Muscle layer of duodenum (tissue), 2 donors: ENCODE data around the gene TMEM39B.
"Not testable (repeated sequence)": the region's sequence is repeated elsewhere in the genome, so short reads cannot be mapped to it uniquely, and the experiment has no call there.

Source experiments
- H3K27ac ChIP-seq: one replicate; pipeline ENCODE4 v1.7.0; 2013; ENCODE audit warnings: mild to moderate bottlenecking, low read length
- H3K27me3 ChIP-seq: one replicate; pipeline ENCODE4 v1.7.0; 2013; ENCODE audit warnings: low read depth, mild to moderate bottlenecking, control low read depth, low read length
- H3K36me3 ChIP-seq, 2 donors: one replicate each; pipeline ENCODE4 v1.7.0; 2013; ENCODE audit warnings: low read length in 2 of 2, control low read depth in 1 of 2, mild to moderate bottlenecking in 1 of 2; ENCODE audit not compliant: insufficient read depth in 2 of 2, control insufficient read depth in 1 of 2
- H3K4me1 ChIP-seq, 2 donors: one replicate each; pipeline ENCODE4 v1.7.0; 2013; ENCODE audit warnings: low read length in 2 of 2, mild to moderate bottlenecking in 2 of 2, control low read depth in 1 of 2, moderate library complexity in 1 of 2; ENCODE audit not compliant: insufficient read depth in 2 of 2, control insufficient read depth in 1 of 2
- H3K4me3 ChIP-seq, 2 donors: one replicate each; pipeline ENCODE4 v1.7.0; 2013; ENCODE audit warnings: low read length in 2 of 2, low read depth in 1 of 2, mild to moderate bottlenecking in 1 of 2
- H3K9me3 ChIP-seq, 2 donors: one replicate each; pipeline ENCODE4 v1.7.0; 2013; ENCODE audit warnings: low read length in 2 of 2, control low read depth in 1 of 2, mild to moderate bottlenecking in 1 of 2; ENCODE audit not compliant: control insufficient read depth in 1 of 2
- donor health status: healthy.

The TMEM39B gene

DNA sequence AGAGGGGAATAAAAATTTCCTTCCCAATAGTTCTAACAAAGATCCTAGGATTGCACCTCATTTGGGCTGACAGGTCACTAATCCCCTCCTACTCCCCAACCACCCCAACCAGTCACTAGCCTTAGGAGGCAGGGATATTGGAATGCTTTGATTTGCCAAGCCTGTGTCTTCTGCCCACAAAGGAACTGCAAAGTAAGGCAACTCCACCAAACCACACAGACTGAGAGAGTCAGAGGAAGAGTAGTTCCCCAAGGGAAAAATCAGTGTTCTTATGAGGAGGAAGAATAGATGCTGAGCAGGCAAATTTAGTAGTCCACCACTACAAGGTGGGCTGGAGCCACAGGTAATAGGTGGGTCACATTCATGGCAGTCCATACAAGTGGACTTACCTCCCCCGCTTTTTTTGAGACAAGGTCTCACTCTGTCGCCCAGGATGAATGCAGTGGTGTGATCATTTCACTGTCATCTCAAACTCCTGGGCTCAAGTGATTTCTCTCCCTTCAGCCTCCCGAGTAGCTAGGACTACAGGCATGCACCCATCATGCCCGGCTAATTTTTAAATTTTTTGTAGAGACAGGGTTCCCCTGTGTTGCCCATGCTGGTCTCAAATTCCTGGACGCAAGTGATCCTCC is 3.7 kb upstream of the TMEM39B start:
- H3K36me3 ChIP-seq = no peaks in the 10 kb centered on the region
- H3K9me3 ChIP-seq = no peaks in the 10 kb centered on the region
- H3K4me3 ChIP-seq = no peak overlapping the region
- peaks cover 10 to 11% of the 10 kb centered on the region in 2 donors for H3K4me1 ChIP-seq
- no peaks in the 10 kb centered on the region for H3K27me3 ChIP-seq
- no peak overlapping the region for H3K27ac ChIP-seq

DNA sequence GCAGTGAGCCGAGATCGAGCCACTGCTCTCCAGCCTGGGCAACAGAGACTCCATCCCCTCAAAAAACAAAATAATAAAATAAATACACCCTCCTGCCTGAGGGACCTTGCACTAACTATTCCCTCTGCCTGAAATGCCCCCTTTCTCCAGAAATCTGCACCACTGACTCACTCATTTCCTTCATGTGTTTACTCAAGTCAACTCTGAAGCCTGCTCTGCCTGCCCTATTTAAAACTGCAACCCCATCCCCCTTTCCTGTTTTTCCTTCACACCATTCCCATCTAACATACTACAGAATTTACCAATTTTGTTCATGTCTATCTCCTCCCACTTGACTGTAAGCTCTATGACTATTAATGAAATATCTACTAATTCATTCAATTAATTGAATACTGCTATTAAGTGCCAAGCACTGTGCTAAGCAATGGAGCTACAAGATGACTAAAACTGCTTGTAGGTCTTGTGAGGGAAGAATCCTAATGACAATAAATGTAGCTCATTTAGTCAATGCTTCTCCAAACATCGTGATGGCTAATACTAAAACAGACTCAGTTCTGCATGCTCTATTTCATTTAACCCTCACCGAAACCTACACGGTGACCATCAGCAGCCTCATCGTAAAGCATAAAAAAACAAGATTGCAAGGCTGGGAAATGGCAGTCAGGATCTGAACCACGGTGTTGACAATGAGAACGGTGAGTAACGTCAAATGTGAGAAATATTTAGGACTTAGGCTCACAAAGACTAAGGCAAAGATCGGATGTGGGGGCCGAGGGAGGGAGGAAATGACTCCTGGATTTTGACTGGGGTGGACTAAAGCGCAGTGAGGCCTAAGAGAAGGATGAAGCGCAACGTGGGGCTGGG is 749 bp upstream of the TMEM39B start:
- H3K27me3 ChIP-seq = no peaks in the 10 kb centered on the region
- H3K27ac ChIP-seq = peak overlapping the region; percentile 79
- H3K36me3 ChIP-seq = peaks cover 5 to 9% of the 10 kb centered on the region in 2 donors
- no peaks in the 10 kb centered on the region for H3K9me3 ChIP-seq
- peaks cover 3 to 11% of the 10 kb centered on the region in 2 donors for H3K4me1 ChIP-seq
- H3K4me3 ChIP-seq = peak overlapping the region; percentile 86 to 88

DNA sequence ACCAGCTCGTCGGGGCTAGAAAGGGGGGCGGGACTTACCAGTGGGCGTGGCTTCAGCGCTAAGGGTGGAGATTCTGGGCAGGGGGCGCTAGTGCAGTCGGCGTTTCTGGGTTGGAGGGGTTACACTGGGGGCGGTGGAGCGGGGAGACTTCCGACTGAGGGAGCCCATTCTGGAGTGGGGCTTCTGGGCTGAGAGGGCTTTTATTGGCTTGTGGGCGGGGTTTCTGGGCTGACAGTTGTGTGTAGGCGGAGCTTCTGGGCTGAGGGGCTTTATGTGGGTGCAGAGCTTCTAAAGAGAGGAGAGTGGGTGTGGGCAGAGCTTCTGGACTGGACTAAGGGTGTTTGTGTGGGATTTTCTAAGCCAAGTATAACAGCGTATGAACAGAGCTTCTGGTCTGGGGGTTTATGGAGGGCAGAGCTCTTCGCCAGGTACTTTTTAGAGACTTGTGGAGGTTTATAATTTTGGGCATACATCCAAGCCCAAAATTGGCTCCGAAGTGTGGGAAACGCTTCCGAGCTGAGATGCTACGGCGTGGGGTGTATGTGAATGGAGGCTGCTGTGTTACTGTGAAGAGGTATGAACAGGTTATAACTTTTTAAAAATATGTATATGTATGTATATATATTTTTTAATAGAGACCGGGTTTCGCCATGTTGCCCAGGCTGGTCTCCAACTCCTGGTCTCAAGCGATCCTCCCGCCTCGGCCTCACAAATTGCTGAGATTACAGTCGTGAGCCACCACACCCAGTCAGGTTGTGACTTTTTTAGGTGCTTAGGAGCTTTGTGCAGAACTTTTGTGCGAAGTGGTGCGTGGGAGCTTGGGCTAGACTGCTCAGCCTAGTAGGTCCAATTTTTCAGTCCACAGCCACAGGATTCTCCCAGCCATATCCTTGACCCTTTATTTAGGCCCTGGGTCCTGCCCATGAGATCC is 825 bp downstream of the TMEM39B start:
- H3K27ac ChIP-seq = peak overlapping the region; percentile 51
- H3K4me1 ChIP-seq = peaks cover 3 to 11% of the 10 kb centered on the region in 2 donors
- H3K36me3 ChIP-seq = peaks cover 14 to 24% of the 10 kb centered on the region in 2 donors
- no peaks in the 10 kb centered on the region for H3K9me3 ChIP-seq
- peak overlapping the region; percentile 86 to 88 for H3K4me3 ChIP-seq
- no peaks in the 10 kb centered on the region for H3K27me3 ChIP-seq

DNA sequence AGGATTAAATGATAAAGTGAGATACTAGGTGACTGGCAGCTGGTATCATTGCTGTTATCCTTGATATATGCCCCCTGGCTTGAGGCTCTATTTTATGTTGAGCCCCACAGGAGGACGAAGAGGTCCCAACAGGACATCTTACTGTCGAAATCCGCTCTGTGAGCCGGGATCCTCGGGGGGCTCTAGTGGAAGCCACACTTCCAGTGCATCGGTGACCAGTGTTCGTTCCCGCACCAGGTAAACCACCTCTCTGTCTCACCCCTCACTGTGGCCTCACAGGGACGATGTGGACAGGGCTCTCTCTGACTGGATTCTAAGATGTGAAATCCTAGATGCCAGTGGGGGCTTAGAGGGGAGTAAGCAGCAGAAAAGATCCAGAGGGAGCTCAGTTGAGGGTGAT is 2.1 kb downstream of the TMEM39B start:
- H3K4me1 ChIP-seq = peaks cover 3 to 11% of the 10 kb centered on the region in 2 donors
- H3K27ac ChIP-seq = no peak overlapping the region
- no peaks in the 10 kb centered on the region for H3K9me3 ChIP-seq
- H3K4me3 ChIP-seq = no peak overlapping the region
- H3K27me3 ChIP-seq = no peaks in the 10 kb centered on the region
- peaks cover 14 to 32% of the 10 kb centered on the region in 2 donors for H3K36me3 ChIP-seq

DNA sequence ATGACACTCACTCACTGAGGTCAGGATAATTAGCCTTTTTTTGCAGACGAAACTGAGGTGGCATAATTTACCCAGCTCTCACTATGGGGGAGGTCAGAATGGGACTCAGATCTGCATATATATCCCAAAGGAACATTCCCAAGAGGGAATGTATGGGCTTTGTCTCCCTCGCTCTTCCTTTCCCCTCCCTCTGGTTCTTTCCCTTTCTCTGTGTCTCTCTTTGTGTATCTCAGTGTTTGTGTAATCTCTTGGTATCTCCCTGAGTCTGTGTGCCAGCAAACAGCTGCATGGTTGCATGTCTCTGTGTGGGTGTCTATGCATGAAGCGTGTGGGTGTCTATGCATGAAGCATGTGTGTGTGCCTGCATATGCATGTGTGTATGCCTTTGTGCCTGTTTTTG is 4.7 kb downstream of the TMEM39B start:
- H3K36me3 ChIP-seq = peaks cover 14 to 36% of the 10 kb centered on the region in 2 donors
- no peaks in the 10 kb centered on the region for H3K9me3 ChIP-seq
- H3K4me3 ChIP-seq = no peak overlapping the region
- H3K27ac ChIP-seq = no peak overlapping the region
- no peaks in the 10 kb centered on the region for H3K27me3 ChIP-seq
- H3K4me1 ChIP-seq = peaks cover 3% of the 10 kb centered on the region in 2 donors

DNA sequence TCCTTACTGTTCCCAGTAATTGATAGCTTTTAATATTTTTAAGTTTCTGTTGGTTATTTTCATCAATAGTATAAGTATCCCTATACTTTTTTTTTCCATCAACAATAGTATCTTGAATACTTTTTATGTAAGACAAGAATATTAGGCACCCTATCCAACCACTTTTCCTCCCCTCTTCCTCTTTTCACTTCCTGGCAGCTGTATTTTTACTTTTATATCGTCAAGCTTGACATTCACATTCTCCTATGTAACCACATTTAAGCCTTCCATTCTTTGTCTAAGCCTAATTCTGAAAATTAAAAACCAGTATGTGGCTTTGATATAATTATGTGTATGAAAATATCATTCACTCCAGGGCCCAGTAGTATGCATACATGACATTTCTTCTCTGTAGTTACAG is 9.3 kb downstream of the TMEM39B start:
- Histone ChIP-seq H3K27me3 (no peaks in the 10 kb centered on the region), H3K9me3 (no peaks in the 10 kb centered on the region), H3K4me3 (no peak overlapping the region), H3K27ac (no peak overlapping the region), H3K4me1 (no peaks in the 10 kb centered on the region), H3K36me3 (peaks cover 14 to 26% of the 10 kb centered on the region in 2 donors)

DNA sequence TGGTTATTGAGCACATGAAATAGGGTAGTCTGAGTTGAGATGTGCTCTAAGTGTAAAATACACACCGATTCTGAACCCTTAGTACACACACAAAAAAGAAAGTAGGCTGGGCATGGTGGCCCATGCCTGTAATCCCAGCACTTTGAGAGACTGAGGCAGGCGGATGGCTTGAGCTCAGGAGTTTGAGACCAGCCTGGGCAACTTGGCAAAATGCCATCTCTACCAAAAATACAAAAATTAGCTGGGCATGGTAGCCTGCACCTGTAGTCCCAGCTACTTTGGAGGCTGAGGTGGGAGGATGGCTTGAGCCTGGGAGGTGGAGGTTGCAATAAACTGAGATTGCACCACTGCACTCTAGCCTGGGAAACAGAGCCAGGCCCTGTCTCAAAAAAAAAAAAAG is 13.6 kb downstream of the TMEM39B start:
- not testable (repeated sequence) for H3K27ac ChIP-seq, H3K36me3 ChIP-seq, H3K4me3 ChIP-seq, H3K27me3 ChIP-seq, H3K9me3 ChIP-seq, H3K4me1 ChIP-seq

DNA sequence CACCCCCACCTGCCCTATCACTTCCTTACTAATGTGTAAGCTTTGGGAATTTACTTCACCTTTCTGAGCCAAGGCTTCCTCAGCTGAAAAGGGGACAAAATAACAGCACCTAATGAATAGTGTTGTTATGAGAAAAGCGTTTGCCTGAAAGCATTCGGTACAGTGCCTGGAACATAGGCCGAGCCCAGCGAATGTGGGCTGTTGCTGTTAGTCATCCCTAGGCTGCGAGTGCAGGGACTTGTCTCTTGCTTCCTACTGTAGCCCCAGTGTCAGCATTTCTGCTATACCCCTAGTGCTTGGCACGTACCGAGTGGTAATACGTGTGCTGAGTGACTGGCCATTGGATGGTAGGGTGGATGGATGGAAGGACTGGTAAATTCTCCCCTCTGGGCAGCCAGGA is 18.4 kb downstream of the TMEM39B start:
- H3K27me3 ChIP-seq = no peaks in the 10 kb centered on the region
- no peaks in the 10 kb centered on the region for H3K9me3 ChIP-seq
- peaks cover 23 to 40% of the 10 kb centered on the region in 2 donors for H3K36me3 ChIP-seq
- no peaks in the 10 kb centered on the region for H3K4me1 ChIP-seq
- no peak overlapping the region for H3K4me3 ChIP-seq
- H3K27ac ChIP-seq = no peak overlapping the region

DNA sequence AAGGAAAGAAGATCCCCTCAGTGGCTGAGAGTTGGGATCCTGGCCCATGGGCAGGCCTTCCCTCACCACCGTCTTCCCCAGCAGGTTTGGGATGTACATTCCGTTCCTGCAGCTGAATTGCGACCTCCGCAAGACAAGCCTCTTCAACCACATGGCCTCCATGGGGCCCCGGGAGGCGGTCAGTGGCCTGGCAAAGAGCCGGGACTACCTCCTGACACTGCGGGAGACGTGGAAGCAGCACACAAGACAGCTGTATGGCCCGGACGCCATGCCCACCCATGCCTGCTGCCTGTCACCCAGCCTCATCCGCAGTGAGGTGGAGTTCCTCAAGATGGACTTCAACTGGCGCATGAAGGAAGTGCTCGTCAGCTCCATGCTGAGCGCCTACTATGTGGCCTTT is 18.9 kb downstream of the TMEM39B start:
- H3K4me1 ChIP-seq = no peaks in the 10 kb centered on the region
- H3K36me3 ChIP-seq = peaks cover 23 to 44% of the 10 kb centered on the region in 2 donors
- H3K4me3 ChIP-seq = no peak overlapping the region
- no peak overlapping the region for H3K27ac ChIP-seq
- H3K27me3 ChIP-seq = no peaks in the 10 kb centered on the region
- no peaks in the 10 kb centered on the region for H3K9me3 ChIP-seq

DNA sequence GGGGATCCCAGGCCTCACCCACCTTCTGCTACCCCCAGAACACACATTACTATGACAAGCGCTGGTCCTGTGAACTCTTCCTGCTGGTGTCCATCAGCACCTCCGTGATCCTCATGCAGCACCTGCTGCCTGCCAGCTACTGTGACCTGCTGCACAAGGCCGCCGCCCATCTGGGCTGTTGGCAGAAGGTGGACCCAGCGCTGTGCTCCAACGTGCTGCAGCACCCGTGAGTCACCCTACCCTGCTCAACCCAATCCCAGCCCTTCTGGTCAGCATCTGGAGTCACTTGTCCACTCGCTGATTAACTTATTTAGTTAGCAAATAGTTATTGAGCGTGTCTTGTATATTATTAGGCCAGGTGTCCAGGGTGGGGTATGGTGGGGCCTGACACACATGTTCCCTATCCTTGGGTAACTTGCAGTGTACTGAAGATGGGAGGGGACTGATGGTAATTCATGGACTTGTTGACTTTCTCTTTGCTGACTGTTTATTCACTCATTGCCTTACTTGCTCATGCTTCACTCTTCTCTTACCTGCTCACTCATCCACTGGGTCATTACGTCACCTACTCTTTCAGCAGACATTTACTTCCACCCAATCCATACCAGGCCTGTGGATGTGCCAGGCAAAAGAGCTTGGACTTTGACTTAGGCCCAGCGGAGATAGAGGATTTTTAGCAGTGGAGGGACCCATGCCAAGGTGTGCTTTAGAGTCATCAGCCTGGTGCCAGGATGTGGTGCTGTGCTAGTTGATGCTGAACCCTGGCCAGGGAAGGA is 22.2 kb downstream of the TMEM39B start:
- Histone ChIP-seq H3K4me3 (no peak overlapping the region), H3K36me3 (peaks cover 23 to 55% of the 10 kb centered on the region in 2 donors), H3K4me1 (no peaks in the 10 kb centered on the region), H3K27ac (no peak overlapping the region), H3K27me3 (no peaks in the 10 kb centered on the region), H3K9me3 (no peaks in the 10 kb centered on the region)
